Spleen (tissue), 11 donors: ENCODE results near the gene SAMD14. TPM values are rescaled to one million over a fixed set of nuclear protein-coding genes. Genes with fewer than 3 reads are reported as not detected.

ENCODE experiments used
- DNase-seq: peaks from one replicate; pipeline ENCODE4 v3.0.0-alpha.2; 2020
- H3K27ac ChIP-seq, 8 donors: fragments of 200-600 bp; sonication (generic) in 7 of 8; 1 replicate in 4 of 8; 2 replicates in 4 of 8; pipeline versions ENCODE4 v1.5.0 to v1.8.0; 2016 to 2021; ENCODE audit warnings: inconsistent platforms in 4 of 8, mild to moderate bottlenecking in 4 of 8, moderate library complexity in 1 of 8
- H3K27me3 ChIP-seq, 7 donors: fragments of 200-600 bp; sonication (generic) in 6 of 7; replicated peaks in 1 of 7; 1 replicate in 4 of 7; 2 replicates in 3 of 7; pipeline versions ENCODE4 v1.5.0 to v1.8.0; 2016 to 2021; ENCODE audit warnings: inconsistent platforms in 3 of 7, mild to moderate bottlenecking in 1 of 7
- H3K36me3 ChIP-seq, 6 donors: fragments of 200-600 bp; sonication (generic) in 5 of 6; 1 replicate in 4 of 6; 2 replicates in 2 of 6; pipeline versions ENCODE4 v1.5.0 to v1.8.0; 2016 to 2021; ENCODE audit warnings: inconsistent platforms in 2 of 6
- H3K4me1 ChIP-seq, 6 donors: fragments of 200-600 bp; sonication (generic) in 5 of 6; 1 replicate in 3 of 6; 2 replicates in 3 of 6; pipeline versions ENCODE4 v1.5.0 to v1.8.0; 2016 to 2021; ENCODE audit warnings: inconsistent platforms in 3 of 6
- H3K4me3 ChIP-seq, 8 donors: fragments of 200-600 bp; sonication (generic) in 7 of 8; 1 replicate in 4 of 8; 2 replicates in 4 of 8; pipeline versions ENCODE4 v1.5.0 to v1.8.0; 2016 to 2021; ENCODE audit warnings: inconsistent platforms in 4 of 8, mild to moderate bottlenecking in 4 of 8, moderate library complexity in 2 of 8
- H3K9me3 ChIP-seq, 8 donors: fragments of 200-600 bp; sonication (generic) in 7 of 8; 1 replicate in 4 of 8; 2 replicates in 4 of 8; pipeline versions ENCODE4 v1.5.0 to v1.8.0; 2016 to 2021; ENCODE audit warnings: inconsistent platforms in 4 of 8
- CTCF ChIP-seq, 11 experiments: fragments of 200-600 bp in 7 of 11; fragments of 450-650 bp in 4 of 11; sonication (generic) in 4 of 11; IDR thresholded peaks in 8 of 11; conservative IDR thresholded peaks in 3 of 11; 1 replicate in 7 of 11; 2 replicates in 4 of 11; pipeline versions ENCODE4 v1.4.0 to v1.8.0; 2016 to 2021; ENCODE audit warnings: antibody characterized with exemption in 11 of 11, inconsistent platforms in 4 of 11, mild to moderate bottlenecking in 1 of 11
- POLR2A ChIP-seq, 3 donors: fragments of 450-650 bp; IDR thresholded peaks; one replicate each; pipeline ENCODE4 v1.5.1; 2017; ENCODE audit warnings: antibody characterized with exemption in 3 of 3, mild to moderate bottlenecking in 1 of 3
- POLR2AphosphoS5 ChIP-seq, 3 donors: sonication (generic); formaldehyde crosslinking; IDR thresholded peaks; one replicate each; pipeline ENCODE4 v1.5.1; 2017; ENCODE audit warnings: antibody characterized with exemption in 3 of 3
- WGBS, 5 donors: extraction: QIAGEN DNeasy Blood & Tissue Kit in 3 of 5; methylation state at CpG; one replicate each; pipeline versions ENCODE4 v1.1.5 to v1.1.7; 2013 to 2018; 5-methylcytosine and 5-hydroxymethylcytosine counted together
- intact Hi-C: fragments of 100-400 bp; cut with DNase I; formaldehyde crosslinking; loops from one replicate; pipeline ENCODE4 v1.15.0; 2023; ENCODE audit warnings: low total_unique reads
- polyA plus RNA-seq, 3 donors: library from polyadenylated mRNA; stranded (reverse); fragments of 200-250 nt; gene quantifications; one replicate each; pipeline ENCODE4 v1.2.1, GENCODE V29; 2013
- total RNA-seq, 7 donors: library from RNA; depleted of rRNA in 3 of 7; stranded (reverse); fragments of >200 nt in 3 of 7; fragmentation: NEBNext Ultra II Directional in 4 of 7; extraction: Animal tissue kit (Norgen Biotek cat#: 25700) in 4 of 7; gene quantifications; one replicate each; pipeline versions ENCODE4 v1.1.0 to v1.2.1, GENCODE V29; 2016 to 2021
- donor health status: healthy with polysubstance abuse.
- donor health status: DM: no; HTN: no; CAD: no; lungs with moderate emphysema.
- donor health status: DM: no; HTN: no; CAD: no.
- donor health status: Bipolar disorder and iron deficiency.
- donor health status: healthy.
- donor health status: DM: no; HTN: no; CAD: no.
- donor health status: DM: yes; HTN: yes; CAD: no.

Gene SAMD14
- total and polyA plus RNA-seq, 10 donors: 1.1 to 7.5 (median 2.1) TPM

GRCh38 chr17:50170662-50171370 is 40.9 kb upstream of the SAMD14 start:
- Histone ChIP-seq H3K9me3 (no peaks in the 10 kb centered on the region), H3K27me3 (peaks cover 0 to 7% (median 0%) of the 10 kb centered on the region in 7 donors), H3K4me1 (peaks cover 0 to 24% (median 8%) of the 10 kb centered on the region in 6 donors), H3K27ac (no peak overlapping the region), H3K36me3 (no peaks in the 10 kb centered on the region), H3K4me3 (no peak overlapping the region)
- 80 to 92% (median 86%) methylated on average over 10 of the region's 10 CpGs for WGBS, 5 donors
- DNase-seq: no peak
- TF ChIP-seq CTCF (IDR thresholded peaks at IDR 0.05 in 8 of 11, conservative IDR thresholded peaks at IDR 0.05 in 3 of 11) (no peak), POLR2AphosphoS5 (IDR thresholded peaks at IDR 0.05) (no peak), POLR2A (IDR thresholded peaks at IDR 0.05) (no peak)
- intact Hi-C loops: no loop called here

- Histone ChIP-seq H3K4me3 (no peak overlapping the region), H3K27me3 (peaks cover 0 to 7% (median 0%) of the 10 kb centered on the region in 7 donors), H3K9me3 (no peaks in the 10 kb centered on the region), H3K27ac (peak overlapping the region in 1 of 8 donors; percentile 47), H3K36me3 (no peaks in the 10 kb centered on the region), H3K4me1 (peaks cover 0 to 24% (median 8%) of the 10 kb centered on the region in 6 donors)
- 89 to 92% (median 90%) methylated on average over 4 to 9 of the region's 9 CpGs for WGBS, 5 donors
- TF ChIP-seq POLR2A (IDR thresholded peaks at IDR 0.05) (no peak), POLR2AphosphoS5 (IDR thresholded peaks at IDR 0.05) (no peak), CTCF (IDR thresholded peaks at IDR 0.05 in 8 of 11, conservative IDR thresholded peaks at IDR 0.05 in 3 of 11) (no peak)
- intact Hi-C loops: no loop called here
- DNase-seq: peak; percentile 71
Observed at GRCh38 chr17:50169881-50170459, 40.0 kb upstream of the SAMD14 start.

GRCh38 chr17:50169121-50169764 is 39.3 kb upstream of the SAMD14 start:
- H3K27me3 ChIP-seq: peaks cover 0 to 7% (median 0%) of the 10 kb centered on the region in 7 donors
- H3K36me3 ChIP-seq: no peaks in the 10 kb centered on the region
- intact Hi-C loops: no loop called here
- DNase-seq: peak; percentile 89
- WGBS, 5 donors: 25 to 37% (median 26%) methylated on average over 14 of the region's 14 CpGs
- peak overlapping the region in 4 of 8 donors; percentile 4 to 47 (median 22) for H3K27ac ChIP-seq
- H3K4me1 ChIP-seq: peaks cover 0 to 28% (median 11%) of the 10 kb centered on the region in 6 donors
- peak overlapping the region in 1 of 8 donors; percentile 44 for H3K4me3 ChIP-seq
- H3K9me3 ChIP-seq: no peaks in the 10 kb centered on the region
- no peak for TF ChIP-seq POLR2AphosphoS5 (IDR thresholded peaks at IDR 0.05)
- no peak for TF ChIP-seq POLR2A (IDR thresholded peaks at IDR 0.05)
- peak in 10 of 11 experiments; percentile 12 to 99 (median 74) for TF ChIP-seq CTCF (IDR thresholded peaks at IDR 0.05 in 8 of 11, conservative IDR thresholded peaks at IDR 0.05 in 3 of 11)

- DNase-seq: peak; percentile 73
- no peak overlapping the region for H3K27ac ChIP-seq
- intact Hi-C loops: no loop called here
- no peaks in the 10 kb centered on the region for H3K9me3 ChIP-seq
- H3K4me3 ChIP-seq: no peak overlapping the region
- peaks cover 0 to 7% (median 0%) of the 10 kb centered on the region in 7 donors for H3K27me3 ChIP-seq
- H3K4me1 ChIP-seq: peaks cover 0 to 30% (median 20%) of the 10 kb centered on the region in 6 donors
- WGBS, 5 donors: 65 to 76% (median 70%) methylated on average over 11 to 13 of the region's 13 CpGs
- no peak for TF ChIP-seq CTCF (IDR thresholded peaks at IDR 0.05 in 8 of 11, conservative IDR thresholded peaks at IDR 0.05 in 3 of 11)
- no peaks in the 10 kb centered on the region for H3K36me3 ChIP-seq
Observed at GRCh38 chr17:50168319-50168718, 38.4 kb upstream of the SAMD14 start.
